SKM-1 treated with dmso at 0.1 percent for 144 hours (cell line): ENCODE measurements around the gene RAB40C.

ENCODE experiments used
- DNase-seq: peaks from one replicate; lab custom pipeline; 2025; ENCODE audit not compliant: unreplicated experiment; lab: John Stamatoyannopoulos, UW

The RAB40C gene

GRCh38 chr16:630249-630814 is 40.5 kb downstream of the RAB40C start:
- DNase-seq = no peak

GRCh38 chr16:630815-631405 is 41.0 kb downstream of the RAB40C start, which contains the start of gene WFIKKN1:
TSS of gene WFIKKN1 (plus strand) at chr16:630985. CDS start at chr16:631254, 269 bp downstream.
- no peak for DNase-seq

GRCh38 chr16:631808-632358 is 42.0 kb downstream of the RAB40C start:
- DNase-seq = no peak

- DNase-seq = no peak
Observed at GRCh38 chr16:632486-633335, 42.8 kb downstream of the RAB40C start.

GRCh38 chr16:633336-634050 is 43.6 kb downstream of the RAB40C start:
- no peak for DNase-seq

GRCh38 chr16:634051-634670 is 44.3 kb downstream of the RAB40C start:
- no peak for DNase-seq

- no peak for DNase-seq
Observed at GRCh38 chr16:634996-635395, 45.1 kb downstream of the RAB40C start.

- DNase-seq = no peak
Observed at GRCh38 chr16:635573-636205, 45.8 kb downstream of the RAB40C start.

GRCh38 chr16:636206-637080 is 46.6 kb downstream of the RAB40C start, which contains the start of gene METTL26:
TSS of gene METTL26 (minus strand) at chr16:636305. CDS start at chr16:636290, 15 bp downstream.
- DNase-seq = peak; percentile 93

GRCh38 chr16:637081-638018 is 47.5 kb downstream of the RAB40C start:
- peak; percentile 3 for DNase-seq

GRCh38 chr16:638034-638543 is 48.2 kb downstream of the RAB40C start:
- no peak for DNase-seq

- DNase-seq = no peak
Observed at GRCh38 chr16:638836-639235, 49.0 kb downstream of the RAB40C start.

GRCh38 chr16:640614-641013 is 50.7 kb downstream of the RAB40C start:
- no peak for DNase-seq

GRCh38 chr16:641326-642188 is 51.7 kb downstream of the RAB40C start, which contains the start of gene MCRIP2:
TSS of gene MCRIP2 (plus strand) at chr16:641828. CDS start at chr16:641992, 164 bp downstream.
- peak; percentile 71 for DNase-seq

- peak; percentile 78 for DNase-seq
Observed at GRCh38 chr16:642189-643049, 52.6 kb downstream of the RAB40C start.

GRCh38 chr16:643050-643368 is 53.1 kb downstream of the RAB40C start:
- DNase-seq = no peak
